GM12874 (cell line): ENCODE data around the gene ATXN3L.

Experiments used
- TF ChIP-seq, protein P1 (sequence below): IDR thresholded peaks from 2 replicates; pipeline ENCODE4 v1.5.1; 2011; ENCODE audit warnings: low read depth, mild to moderate bottlenecking, control low read depth, low read length, moderate library complexity; ENCODE audit not compliant: insufficient read depth

Gene ATXN3L

DNA sequence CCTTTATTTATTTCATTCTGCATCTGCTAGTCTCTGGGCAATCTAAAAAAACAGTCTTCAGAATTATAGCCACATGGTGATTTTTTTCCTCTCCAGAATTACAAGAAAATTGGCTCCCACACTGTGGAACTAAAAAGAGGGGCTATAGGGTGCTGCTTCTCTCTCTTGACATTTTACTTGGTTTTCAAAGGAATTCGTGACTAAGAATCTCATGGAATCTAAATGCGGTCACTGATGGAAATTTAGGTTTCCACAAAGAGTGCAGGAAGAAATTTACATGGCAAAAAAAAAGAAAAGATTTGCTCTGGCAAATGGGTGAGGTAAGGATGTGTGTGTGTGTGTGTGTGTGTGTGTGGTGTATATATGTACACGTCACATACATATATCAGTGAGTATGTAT is 10.2 kb downstream of the ATXN3L start:
- TF ChIP-seq, protein P1, sequence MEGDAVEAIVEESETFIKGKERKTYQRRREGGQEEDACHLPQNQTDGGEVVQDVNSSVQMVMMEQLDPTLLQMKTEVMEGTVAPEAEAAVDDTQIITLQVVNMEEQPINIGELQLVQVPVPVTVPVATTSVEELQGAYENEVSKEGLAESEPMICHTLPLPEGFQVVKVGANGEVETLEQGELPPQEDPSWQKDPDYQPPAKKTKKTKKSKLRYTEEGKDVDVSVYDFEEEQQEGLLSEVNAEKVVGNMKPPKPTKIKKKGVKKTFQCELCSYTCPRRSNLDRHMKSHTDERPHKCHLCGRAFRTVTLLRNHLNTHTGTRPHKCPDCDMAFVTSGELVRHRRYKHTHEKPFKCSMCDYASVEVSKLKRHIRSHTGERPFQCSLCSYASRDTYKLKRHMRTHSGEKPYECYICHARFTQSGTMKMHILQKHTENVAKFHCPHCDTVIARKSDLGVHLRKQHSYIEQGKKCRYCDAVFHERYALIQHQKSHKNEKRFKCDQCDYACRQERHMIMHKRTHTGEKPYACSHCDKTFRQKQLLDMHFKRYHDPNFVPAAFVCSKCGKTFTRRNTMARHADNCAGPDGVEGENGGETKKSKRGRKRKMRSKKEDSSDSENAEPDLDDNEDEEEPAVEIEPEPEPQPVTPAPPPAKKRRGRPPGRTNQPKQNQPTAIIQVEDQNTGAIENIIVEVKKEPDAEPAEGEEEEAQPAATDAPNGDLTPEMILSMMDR: no peak

DNA sequence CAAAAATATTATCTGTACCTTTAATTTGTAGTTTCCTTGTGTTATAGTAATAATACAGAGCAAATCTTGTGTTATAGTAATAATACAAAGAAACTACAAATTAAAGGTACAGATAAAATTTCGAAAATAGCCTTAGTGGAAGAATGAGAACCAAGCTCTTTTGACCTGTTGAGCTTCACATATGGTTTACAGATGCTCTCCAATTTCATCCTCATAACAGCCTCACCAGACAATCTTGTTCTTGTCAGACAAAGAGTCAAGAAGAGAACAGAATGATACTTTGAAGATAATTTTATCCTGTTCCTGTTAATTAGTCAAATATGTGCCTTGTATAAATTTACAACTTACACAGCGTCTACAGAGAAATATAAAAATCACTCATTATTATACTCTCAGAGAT is 12.8 kb downstream of the ATXN3L start:
- TF ChIP-seq, protein P1: no peak

DNA sequence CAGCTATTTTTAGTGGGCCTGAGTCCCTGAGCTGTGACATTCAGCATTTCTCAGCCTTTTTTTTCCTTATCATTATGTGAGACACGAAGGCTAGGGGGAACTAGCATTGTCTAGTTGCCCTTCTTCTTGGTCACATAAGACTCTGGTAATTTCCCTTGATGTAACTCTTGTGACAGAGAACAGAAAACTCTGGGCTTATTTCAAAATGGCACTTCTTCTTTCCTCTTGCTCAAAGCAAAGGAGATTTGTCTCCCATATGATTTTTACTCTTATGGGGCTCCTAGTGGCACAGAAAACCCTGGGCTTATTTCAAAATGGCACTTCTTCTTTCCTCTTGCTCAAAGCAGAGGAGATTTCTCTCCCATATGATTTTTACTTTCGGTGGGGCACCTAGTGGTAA is 14.7 kb downstream of the ATXN3L start:
- TF ChIP-seq, protein P1: no peak

DNA sequence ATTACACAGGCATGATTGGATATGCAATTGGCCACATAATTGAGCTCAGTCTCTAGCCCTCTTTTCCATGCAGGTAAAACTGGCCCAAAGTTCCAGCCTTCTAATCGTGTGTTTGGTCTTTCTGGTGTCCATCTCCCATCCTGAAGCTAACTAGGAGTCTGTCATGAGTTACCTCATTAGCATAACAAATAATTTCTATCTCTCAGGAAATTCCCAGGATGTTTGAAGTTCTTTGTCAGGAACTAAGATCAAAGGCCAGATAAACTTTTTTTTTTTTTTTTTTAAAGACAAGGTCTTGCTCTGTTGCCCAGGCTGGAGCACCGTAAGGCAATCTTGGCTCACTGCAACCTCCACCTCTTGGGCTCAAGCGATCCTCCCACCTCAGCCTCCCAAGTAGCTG is 15.8 kb downstream of the ATXN3L start:
- TF ChIP-seq, protein P1: no peak

DNA sequence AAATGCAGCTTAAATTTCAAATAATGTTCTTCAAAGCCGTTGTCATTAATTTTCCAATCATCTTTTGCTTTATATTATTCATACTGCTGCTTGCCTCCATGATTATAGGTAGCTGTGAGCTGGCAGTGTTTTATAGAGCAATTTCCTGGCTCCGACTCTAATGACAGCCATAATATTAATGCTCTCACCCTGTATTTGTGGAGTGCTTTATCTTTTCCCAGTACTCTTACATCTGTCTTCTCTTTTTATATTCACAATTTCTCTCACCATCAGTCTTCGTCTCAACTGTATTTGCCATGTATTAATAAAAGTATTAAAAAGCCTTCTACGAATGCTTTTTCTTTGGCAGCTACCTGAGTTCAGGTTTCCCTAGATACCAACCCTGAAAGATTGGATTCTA is 21.0 kb downstream of the ATXN3L start:
- TF ChIP-seq, protein P1: no peak

DNA sequence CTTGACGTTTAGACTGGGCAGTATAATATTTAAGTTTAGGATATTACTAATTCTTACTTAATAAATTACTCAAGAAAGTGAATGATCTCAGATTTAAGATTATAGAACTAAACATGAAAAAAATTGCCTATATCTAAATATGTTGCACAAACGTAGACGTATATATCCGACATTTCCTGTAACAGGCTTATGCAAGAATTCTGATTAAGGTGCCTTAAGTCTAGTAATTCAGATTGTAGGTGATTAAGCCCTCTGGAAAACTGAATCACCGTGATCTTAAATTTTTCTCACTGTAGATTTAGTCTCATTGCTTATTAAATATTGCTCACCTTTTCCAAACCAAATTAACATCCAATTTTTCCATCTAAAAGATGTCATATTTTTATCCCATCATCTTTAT is 24.0 kb downstream of the ATXN3L start:
- TF ChIP-seq, protein P1: no peak

DNA sequence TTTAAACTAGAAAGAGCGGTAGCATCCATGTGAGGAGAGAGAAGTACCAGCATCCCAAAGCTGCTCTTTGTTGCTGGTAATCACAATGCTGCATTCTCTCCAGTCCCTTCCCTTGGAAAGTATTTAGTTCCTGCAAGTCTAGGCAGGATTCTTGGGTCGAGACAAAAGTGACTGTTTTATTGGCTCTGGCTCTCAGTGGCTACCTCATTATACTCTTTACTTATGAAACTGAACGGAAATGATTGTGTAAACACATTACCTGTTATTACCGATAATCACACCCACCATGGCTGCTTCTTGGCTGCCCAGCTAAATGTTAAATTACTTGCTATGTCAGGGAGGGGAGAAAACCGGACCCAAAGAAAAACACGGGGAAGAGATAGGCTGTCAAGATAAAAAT is 26.2 kb downstream of the ATXN3L start:
- TF ChIP-seq, protein P1: no peak
